ENCODE measurements around the gene IFT52. TPM values are rescaled to one million over a fixed set of nuclear protein-coding genes. Genes with fewer than 3 reads are reported as not detected.

IFT52 gene
- total RNA-seq, 4 donors from 2014 or later: 17.8 to 29.7 (median 23.1) TPM

DNA sequence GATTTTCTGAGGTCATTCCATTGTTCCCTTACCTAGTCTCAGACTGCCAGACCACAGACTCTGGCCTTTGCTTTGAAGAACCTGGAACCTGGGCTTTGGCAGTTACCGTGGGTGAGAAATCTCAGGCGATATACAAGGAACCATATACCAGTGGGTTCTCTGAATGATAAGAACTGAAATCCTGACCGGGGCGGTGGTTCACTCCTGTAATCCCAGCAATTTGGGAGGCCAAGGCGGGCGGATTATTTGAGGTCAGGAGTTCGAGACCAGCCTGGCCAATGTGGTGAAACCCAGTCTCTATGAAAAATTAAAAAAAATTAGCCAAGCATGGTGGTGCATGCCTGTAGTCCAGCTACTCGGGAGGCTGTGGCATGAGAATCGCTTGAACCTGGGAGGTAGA lies 46.2 kb upstream of the IFT52 start:
- Histone ChIP-seq H3K9me3 (peaks cover 0 to 7% (median 0%) of the 10 kb centered on the region in 4 donors), H3K27ac (no peak overlapping the region), H3K27me3 (no peaks in the 10 kb centered on the region), H3K36me3 (peaks cover 0 to 76% (median 2%) of the 10 kb centered on the region in 3 donors), H3K4me1 (no peaks in the 10 kb centered on the region), H3K4me3 (no peak overlapping the region)
- no peak for DNase-seq (ENCODE audit: low spot score in 2 of 2)
- 90 to 95% methylated on average over 9 of the region's 9 CpGs for WGBS, 2 donors
- TF ChIP-seq EP300 (IDR thresholded peaks at IDR 0.05): no peak
- TF ChIP-seq, protein P1, sequence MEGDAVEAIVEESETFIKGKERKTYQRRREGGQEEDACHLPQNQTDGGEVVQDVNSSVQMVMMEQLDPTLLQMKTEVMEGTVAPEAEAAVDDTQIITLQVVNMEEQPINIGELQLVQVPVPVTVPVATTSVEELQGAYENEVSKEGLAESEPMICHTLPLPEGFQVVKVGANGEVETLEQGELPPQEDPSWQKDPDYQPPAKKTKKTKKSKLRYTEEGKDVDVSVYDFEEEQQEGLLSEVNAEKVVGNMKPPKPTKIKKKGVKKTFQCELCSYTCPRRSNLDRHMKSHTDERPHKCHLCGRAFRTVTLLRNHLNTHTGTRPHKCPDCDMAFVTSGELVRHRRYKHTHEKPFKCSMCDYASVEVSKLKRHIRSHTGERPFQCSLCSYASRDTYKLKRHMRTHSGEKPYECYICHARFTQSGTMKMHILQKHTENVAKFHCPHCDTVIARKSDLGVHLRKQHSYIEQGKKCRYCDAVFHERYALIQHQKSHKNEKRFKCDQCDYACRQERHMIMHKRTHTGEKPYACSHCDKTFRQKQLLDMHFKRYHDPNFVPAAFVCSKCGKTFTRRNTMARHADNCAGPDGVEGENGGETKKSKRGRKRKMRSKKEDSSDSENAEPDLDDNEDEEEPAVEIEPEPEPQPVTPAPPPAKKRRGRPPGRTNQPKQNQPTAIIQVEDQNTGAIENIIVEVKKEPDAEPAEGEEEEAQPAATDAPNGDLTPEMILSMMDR (IDR thresholded peaks at IDR 0.05): no peak
- no peak for TF ChIP-seq POLR2A (IDR thresholded peaks at IDR 0.05)

DNA sequence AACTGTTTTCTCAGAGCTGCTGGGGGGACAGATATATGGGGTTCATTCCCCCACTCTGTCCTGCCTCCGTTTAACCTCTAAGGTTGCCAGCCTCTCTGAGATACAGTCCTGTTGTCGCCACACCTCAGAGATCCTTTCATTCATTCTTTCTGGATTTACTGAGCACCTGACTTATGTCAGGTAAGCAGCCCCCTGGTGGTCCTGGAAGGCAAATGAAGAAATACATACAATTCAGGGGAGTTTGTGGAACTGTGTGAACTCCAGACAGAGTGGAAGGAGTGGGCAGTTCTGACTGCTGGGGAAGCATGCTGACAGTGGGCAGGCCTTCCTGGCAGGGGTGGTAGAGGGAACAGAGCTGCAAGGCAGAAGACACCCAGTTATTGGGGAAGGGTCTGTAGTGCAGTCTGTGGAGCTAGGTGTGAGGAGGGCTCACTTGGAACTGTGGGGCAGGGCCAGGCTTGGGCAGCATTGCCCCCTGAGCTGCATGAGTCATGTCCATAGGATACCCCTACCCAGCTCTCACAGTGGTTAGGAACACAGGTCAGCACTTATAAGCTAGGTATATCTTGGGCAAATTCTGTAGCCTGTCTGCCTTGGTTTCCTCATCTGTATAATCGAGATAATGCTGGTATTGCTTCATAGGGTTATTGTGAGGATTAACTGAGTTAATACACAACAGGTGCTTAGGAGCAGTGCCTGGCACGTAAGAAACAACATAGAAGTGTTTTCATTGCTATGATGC lies 44.7 kb upstream of the IFT52 start:
- Histone ChIP-seq H3K9me3 (peaks cover 0 to 7% (median 0%) of the 10 kb centered on the region in 4 donors), H3K27ac (no peak overlapping the region), H3K4me1 (no peaks in the 10 kb centered on the region), H3K4me3 (no peak overlapping the region), H3K27me3 (no peaks in the 10 kb centered on the region), H3K36me3 (peaks cover 0 to 62% (median 2%) of the 10 kb centered on the region in 3 donors)
- 92 to 93% methylated on average over 4 of the region's 4 CpGs for WGBS, 2 donors
- no peak for DNase-seq (ENCODE audit: low spot score in 2 of 2)
- TF ChIP-seq POLR2A (IDR thresholded peaks at IDR 0.05) (no peak), EP300 (IDR thresholded peaks at IDR 0.05) (no peak)
- TF ChIP-seq, protein P1 (IDR thresholded peaks at IDR 0.05): no peak

DNA sequence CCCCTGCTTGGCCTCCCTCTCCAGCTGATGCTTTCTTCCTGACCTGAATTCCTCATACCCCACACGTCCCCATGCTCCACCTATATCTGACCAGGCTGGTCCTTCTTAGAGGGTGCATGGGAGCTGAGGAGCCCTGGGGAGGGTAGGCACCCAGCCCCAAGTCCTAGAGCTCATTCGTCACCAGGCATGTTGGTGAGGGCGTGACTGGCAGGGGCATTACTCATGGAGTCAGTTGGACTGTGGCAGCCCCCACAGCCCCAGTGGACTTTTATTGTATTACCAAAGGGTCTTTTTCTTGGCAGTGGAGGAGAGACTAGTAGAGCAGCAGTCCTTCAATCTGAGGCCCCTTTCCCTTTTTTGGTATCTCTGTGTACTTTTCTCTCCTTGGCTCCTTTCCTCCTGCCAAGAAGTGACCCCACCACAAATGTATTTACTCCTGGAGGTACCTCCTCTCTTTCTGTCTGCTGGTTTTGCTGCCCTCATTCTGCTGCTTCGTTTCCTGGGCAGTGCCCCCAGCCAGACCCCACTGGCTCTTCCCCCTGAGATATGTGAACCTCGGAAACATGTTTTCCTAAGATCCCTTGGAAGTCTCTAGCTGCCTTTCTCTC lies 42.4 kb upstream of the IFT52 start:
- Histone ChIP-seq H3K9me3 (peaks cover 0 to 7% (median 0%) of the 10 kb centered on the region in 4 donors), H3K27ac (no peak overlapping the region), H3K4me3 (no peak overlapping the region), H3K27me3 (no peaks in the 10 kb centered on the region), H3K4me1 (no peaks in the 10 kb centered on the region), H3K36me3 (peaks cover 0 to 52% (median 2%) of the 10 kb centered on the region in 3 donors)
- WGBS, 2 donors: 65 to 74% methylated on average over 5 of the region's 5 CpGs
- TF ChIP-seq, protein P1 (IDR thresholded peaks at IDR 0.05): no peak
- no peak for TF ChIP-seq POLR2A (IDR thresholded peaks at IDR 0.05)
- TF ChIP-seq EP300 (IDR thresholded peaks at IDR 0.05): no peak
- DNase-seq (ENCODE audit: low spot score in 2 of 2): no peak

DNA sequence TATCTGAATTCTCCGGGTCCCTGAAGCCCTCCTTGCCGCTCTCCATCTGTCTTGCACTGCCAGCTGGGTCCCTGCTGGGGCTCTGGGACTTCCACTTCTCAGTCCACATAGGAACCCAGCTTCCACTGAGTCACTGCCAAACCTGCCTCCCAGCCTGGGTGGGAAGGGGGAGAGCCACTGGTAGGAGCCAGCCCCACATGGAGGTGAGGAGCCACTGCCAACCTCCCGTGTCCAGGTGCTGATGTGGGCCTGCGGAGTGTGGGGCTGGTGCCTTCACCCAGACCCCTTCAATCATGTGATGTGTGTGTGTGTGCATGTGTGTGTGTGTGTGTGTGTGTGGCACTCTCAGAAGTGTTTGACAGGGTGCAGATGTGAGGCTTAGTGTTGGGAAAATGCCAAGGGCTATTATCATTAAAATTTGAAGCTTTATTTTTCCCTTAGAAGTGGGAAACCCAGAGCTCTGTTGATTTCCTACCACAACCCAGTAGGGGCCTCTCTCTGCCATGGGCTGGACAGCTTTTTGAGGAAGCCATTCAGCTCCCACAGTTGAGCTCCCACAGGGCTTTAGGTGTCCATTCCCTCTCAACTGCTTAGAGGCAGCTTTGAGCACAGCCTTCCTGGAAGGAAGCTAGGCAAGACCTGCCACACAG lies 41.2 kb upstream of the IFT52 start:
- Histone ChIP-seq H3K27me3 (no peaks in the 10 kb centered on the region), H3K9me3 (peaks cover 0 to 7% (median 0%) of the 10 kb centered on the region in 4 donors), H3K4me1 (no peaks in the 10 kb centered on the region), H3K4me3 (no peak overlapping the region), H3K36me3 (peaks cover 0 to 43% (median 2%) of the 10 kb centered on the region in 3 donors), H3K27ac (no peak overlapping the region)
- no peak for TF ChIP-seq EP300 (IDR thresholded peaks at IDR 0.05)
- TF ChIP-seq, protein P1 (IDR thresholded peaks at IDR 0.05): no peak
- no peak for TF ChIP-seq POLR2A (IDR thresholded peaks at IDR 0.05)
- 90 to 95% methylated on average over 2 to 4 of the region's 4 CpGs for WGBS, 2 donors
- no peak for DNase-seq (ENCODE audit: low spot score in 2 of 2)

DNA sequence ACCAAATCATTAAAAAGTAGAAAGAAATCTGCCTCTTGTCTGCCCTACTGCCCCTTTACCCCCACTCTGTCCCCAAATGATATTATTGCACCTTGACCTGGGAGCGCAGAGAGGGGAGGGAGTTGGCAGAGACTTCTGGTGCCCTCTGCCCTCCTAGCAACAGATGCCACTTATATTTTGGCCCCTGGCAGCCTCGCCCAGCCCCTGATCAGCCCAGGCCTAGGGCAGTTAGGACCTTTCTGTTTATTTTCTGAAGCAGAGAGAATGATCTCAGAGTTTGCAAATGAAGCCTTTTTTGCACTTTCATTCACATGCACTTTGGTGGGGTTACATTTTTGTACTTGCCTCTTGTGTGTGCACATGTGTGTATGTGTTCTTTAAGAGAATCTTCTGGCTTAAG lies 40.3 kb upstream of the IFT52 start:
- H3K9me3 ChIP-seq: peaks cover 0 to 7% (median 0%) of the 10 kb centered on the region in 4 donors
- H3K4me3 ChIP-seq: no peak overlapping the region
- no peaks in the 10 kb centered on the region for H3K27me3 ChIP-seq
- H3K4me1 ChIP-seq: no peaks in the 10 kb centered on the region
- no peak overlapping the region for H3K27ac ChIP-seq
- H3K36me3 ChIP-seq: peaks cover 0 to 37% (median 2%) of the 10 kb centered on the region in 3 donors
- DNase-seq (ENCODE audit: low spot score in 2 of 2): no peak
- TF ChIP-seq, protein P1 (IDR thresholded peaks at IDR 0.05): no peak
- TF ChIP-seq POLR2A (IDR thresholded peaks at IDR 0.05) (no peak), EP300 (IDR thresholded peaks at IDR 0.05) (no peak)
- WGBS, 2 donors: 52 to 65% methylated on average over 2 of the region's 2 CpGs

All from tibial nerve (tissue), 4 donors.